NCI-H146 treated with DMSO at 0.1 percent for 48 hours (cell line): ENCODE measurements around the gene MAST2.
A peak's percentile ranks its signal among the peaks of the same experiment; 100 is the strongest.

Experiments
- DNase-seq: peaks from one replicate; lab custom pipeline; 2025; ENCODE audit not compliant: unreplicated experiment; lab: John Stamatoyannopoulos, UW

The MAST2 gene

GRCh38 chr1:46013581-46013980, 210.2 kb downstream of the MAST2 start:
- DNase-seq: no peak

- no peak for DNase-seq
These were observed 214.6 kb downstream of the MAST2 start for GRCh38 chr1:46017876-46018503.

DNA sequence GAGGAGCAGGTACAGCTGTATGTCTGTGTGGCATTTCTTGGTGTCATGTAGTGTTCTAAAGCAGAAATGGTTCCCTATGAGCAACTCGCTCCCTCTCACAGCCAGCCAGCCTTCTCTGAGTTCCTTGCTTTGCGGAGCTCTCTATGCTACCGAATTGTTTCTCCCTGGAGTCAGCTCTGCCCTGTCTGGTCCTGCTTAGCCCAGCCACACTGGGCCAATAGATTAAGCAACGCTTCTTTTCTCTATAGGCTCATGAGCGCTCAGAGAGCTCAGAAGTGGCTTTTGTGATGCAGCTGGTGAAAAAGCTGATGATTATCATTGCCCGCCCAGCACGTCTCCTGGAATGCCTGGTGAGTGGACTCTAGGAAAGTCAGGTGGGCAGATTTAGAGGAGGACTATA, 215.9 kb downstream of the MAST2 start:
- no peak for DNase-seq

DNA sequence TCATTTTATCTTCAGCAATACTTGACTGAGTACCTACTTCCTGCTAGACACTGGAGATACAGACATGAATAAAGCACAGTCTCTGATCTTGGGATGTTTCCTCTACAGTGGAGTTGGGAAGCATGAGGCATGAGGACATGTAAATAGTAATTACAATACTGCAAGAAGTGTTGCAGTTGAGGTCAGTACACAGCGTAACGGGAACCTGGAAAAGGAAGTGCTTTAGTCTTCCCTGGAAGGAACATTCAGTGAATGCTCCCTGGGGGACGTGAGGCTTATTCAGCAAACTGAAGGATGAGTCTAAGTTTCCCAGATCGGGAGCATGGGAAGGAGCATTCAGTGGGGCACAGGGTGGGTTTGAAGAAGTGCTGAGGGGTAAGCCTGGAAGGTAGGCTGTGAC, 216.6 kb downstream of the MAST2 start:
- no peak for DNase-seq

- no peak for DNase-seq
These were observed 217.9 kb downstream of the MAST2 start for GRCh38 chr1:46021046-46021996.

DNA sequence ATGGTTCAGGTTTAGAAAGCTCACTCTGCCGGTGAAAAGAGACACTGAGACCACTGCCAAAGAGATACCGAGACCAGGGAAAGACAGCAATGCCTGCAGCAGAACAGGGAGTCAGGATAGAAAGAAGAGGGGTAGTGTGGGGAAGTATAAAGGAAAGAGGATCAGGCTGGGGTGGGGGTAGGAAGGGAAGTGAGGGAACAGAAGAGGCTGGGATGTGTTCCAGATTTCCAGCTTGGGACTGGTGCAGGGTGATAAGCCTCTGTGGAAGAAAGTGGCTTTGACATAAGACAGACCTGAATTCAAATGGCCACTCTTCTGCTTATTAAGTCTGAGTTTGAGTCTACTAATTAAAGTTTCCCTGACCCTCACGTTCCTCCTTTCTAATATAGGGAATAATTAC, 223.1 kb downstream of the MAST2 start:
- no peak for DNase-seq

DNA sequence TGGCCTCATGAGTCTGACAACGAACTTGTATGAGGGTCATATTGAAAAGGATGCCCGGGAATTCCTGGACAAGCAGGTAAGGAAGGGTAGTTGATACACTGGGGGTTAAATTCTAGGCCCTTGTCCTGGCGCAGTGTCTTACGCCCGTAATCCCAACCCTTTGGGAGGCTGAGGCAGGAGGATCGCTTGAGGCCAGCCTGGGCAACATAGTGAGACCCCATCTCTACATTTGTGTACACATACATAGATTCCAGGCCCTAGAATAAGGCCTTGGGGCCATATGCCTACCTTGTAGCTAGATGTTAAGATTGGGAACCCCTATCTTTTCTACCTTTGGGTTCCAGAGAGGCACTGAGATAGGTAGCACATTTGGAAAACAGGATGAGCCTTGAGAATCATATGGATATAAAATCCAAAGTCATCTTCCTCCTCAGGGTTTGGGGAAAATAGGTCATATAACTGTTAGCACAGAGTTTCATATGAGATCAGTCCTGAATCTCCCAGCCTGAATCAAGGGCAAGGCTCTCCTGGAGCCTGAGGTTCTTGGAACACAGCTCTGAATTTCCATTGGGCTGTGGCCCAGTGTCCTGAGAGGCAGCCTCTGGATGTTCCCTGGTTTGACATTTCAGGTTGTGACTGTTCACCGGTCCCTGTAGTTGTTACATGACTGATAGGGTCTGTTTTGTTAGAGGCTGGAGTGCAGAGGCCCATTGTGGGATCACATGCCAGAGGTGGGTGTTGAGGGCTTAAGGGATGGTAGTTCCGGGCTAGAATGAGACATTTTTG, 224.6 kb downstream of the MAST2 start:
- no peak for DNase-seq

DNA sequence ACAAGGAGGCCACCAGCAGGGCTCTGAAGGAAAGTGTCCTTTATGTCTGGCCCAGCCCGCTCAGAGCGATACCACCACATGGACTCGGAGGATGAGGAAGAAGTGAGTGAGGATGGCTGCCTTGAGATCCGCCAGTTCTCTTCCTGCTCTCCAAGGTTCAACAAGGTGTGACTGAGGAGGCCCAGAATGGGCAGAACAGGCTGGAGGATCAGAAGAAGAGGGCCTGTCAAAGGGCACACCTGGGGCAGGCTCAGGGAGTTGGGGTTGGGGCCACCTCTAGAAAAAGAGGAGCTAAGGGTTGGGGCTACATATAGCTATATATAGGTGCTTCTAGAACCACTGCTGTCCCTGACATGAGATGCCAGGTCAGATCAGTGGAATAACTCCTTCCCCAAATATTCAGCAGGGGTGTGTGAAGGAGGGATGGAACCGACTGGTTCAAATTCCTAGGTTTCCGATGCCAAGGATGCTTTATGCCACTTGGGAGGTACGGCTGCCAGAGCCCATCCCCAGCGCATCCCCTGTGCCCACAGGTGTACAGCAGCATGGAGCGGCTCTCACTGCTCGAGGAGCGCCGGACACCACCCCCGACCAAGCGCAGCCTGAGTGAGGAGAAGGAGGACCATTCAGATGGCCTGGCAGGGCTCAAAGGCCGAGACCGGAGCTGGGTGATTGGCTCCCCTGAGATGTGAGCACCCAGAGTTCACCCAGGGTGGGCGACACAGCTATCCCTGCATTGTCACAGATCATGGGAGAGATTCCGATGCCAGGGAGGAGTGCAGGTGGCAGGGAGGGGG, 226.9 kb downstream of the MAST2 start:
- DNase-seq: no peak

- no peak for DNase-seq
These were observed 227.7 kb downstream of the MAST2 start for GRCh38 chr1:46030876-46031660.

- no peak for DNase-seq
These were observed 231.4 kb downstream of the MAST2 start for GRCh38 chr1:46034601-46035516.

GRCh38 chr1:46036894-46037839, 233.8 kb downstream of the MAST2 start:
- peak; percentile 3 for DNase-seq

- no peak for DNase-seq
These were observed 236.2 kb downstream of the MAST2 start for GRCh38 chr1:46039571-46040052.

GRCh38 chr1:46041551-46041950, 238.1 kb downstream of the MAST2 start:
- DNase-seq: no peak

- no peak for DNase-seq
These were observed 238.6 kb downstream of the MAST2 start for GRCh38 chr1:46041974-46042373.

- no peak for DNase-seq
These were observed 240.1 kb downstream of the MAST2 start for GRCh38 chr1:46043458-46044017.

- DNase-seq: no peak
These were observed 240.7 kb downstream of the MAST2 start for GRCh38 chr1:46044116-46044515.

DNA sequence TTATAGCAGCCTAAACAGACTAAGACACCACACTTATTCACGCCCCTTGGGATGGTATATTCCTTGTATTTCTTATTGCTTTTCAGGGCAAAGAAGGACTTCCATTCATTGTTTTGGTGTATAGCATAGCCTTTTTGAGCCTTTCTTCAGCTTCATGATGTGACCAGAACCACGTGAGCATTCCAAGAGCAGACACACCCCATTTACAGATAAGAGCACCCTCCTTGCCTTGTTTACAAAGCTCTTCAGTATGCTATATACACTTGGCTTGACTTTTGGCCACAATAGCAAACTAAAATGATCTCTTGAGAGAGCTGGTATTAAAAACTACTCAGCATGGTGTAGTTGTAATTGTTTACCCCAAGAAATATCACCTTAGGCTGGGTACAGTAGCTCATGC, 250.3 kb downstream of the MAST2 start:
- DNase-seq: no peak
